DND-41 (cell line): Measurements from ENCODE around the gene THSD4.

ENCODE experiments used
- ATAC-seq: fragments of 200-7000 bp; cut with Tn5 transposase; 3 replicates; pipeline ENCODE4 v1.9.1; 2021; ENCODE audit warnings: low read depth; ENCODE audit not compliant: insufficient read depth
- DNase-seq: peaks from one replicate; pipeline ENCODE4 v3.0.0-alpha.2; 2020
- H2AFZ ChIP-seq: 2 replicates; pipeline ENCODE4 v1.6.0; 2012; ENCODE audit warnings: low read depth, low read length
- H3K27ac ChIP-seq: 2 replicates; pipeline ENCODE4 v1.5.1; 2012; ENCODE audit warnings: low read length, inconsistent platforms
- H3K27me3 ChIP-seq: fragments of 200-600 bp; sonication (generic); 2 replicates; pipeline ENCODE4 v1.6.0; 2012; ENCODE audit warnings: low read length, mild to moderate bottlenecking, inconsistent platforms; ENCODE audit not compliant: insufficient read depth, poor library complexity
- H3K36me3 ChIP-seq: 2 replicates; pipeline ENCODE4 v1.5.1; 2012; ENCODE audit warnings: low read length, inconsistent platforms; ENCODE audit not compliant: insufficient read depth
- H3K4me1 ChIP-seq: 2 replicates; pipeline ENCODE4 v1.5.1; 2012; ENCODE audit warnings: mild to moderate bottlenecking, low read length; ENCODE audit not compliant: insufficient read depth
- H3K4me2 ChIP-seq: 2 replicates; pipeline ENCODE4 v1.6.0; 2012; ENCODE audit warnings: mild to moderate bottlenecking, moderate library complexity, low read length, inconsistent platforms; ENCODE audit not compliant: insufficient read depth
- H3K4me3 ChIP-seq, 2 experiments: fragments of 200-600 bp in 1 of 2; shearing (Covaris generic) in 1 of 2; 2 replicates each; pipeline ENCODE4 v1.5.1; 2012 to 2016; ENCODE audit warnings: inconsistent platforms in 2 of 2, low read length in 2 of 2, mild to moderate bottlenecking in 2 of 2, low read depth in 1 of 2, moderate library complexity in 1 of 2
- H3K79me2 ChIP-seq: 2 replicates; pipeline ENCODE4 v1.6.0; 2012; ENCODE audit warnings: low read length, inconsistent platforms; ENCODE audit not compliant: insufficient read depth
- H3K9ac ChIP-seq: 2 replicates; pipeline ENCODE4 v1.6.0; 2012; ENCODE audit warnings: low read depth, mild to moderate bottlenecking, inconsistent platforms, low read length, moderate library complexity
- H3K9me3 ChIP-seq: 2 replicates; pipeline ENCODE4 v1.5.1; 2012; ENCODE audit warnings: low read length, moderate library complexity, mild to moderate bottlenecking, inconsistent platforms; ENCODE audit not compliant: insufficient read depth, severe bottlenecking
- H4K20me1 ChIP-seq: 2 replicates; pipeline ENCODE4 v1.6.0; 2012; ENCODE audit warnings: low read length; ENCODE audit not compliant: insufficient read depth
- EZH2 ChIP-seq: IDR thresholded peaks from 3 replicates; pipeline ENCODE4 v1.6.1; 2012; ENCODE audit warnings: borderline replicate concordance, low read depth, mild to moderate bottlenecking, moderate library complexity, low read length, inconsistent platforms; ENCODE audit not compliant: severe bottlenecking
- TF ChIP-seq, protein P1 (sequence below): IDR thresholded peaks from 2 replicates; pipeline ENCODE4 v1.5.1; 2012; ENCODE audit warnings: borderline replicate concordance, low read length, moderate library complexity, mild to moderate bottlenecking; ENCODE audit not compliant: poor library complexity, severe bottlenecking; ENCODE audit errors: extremely low read depth

Gene THSD4

DNA sequence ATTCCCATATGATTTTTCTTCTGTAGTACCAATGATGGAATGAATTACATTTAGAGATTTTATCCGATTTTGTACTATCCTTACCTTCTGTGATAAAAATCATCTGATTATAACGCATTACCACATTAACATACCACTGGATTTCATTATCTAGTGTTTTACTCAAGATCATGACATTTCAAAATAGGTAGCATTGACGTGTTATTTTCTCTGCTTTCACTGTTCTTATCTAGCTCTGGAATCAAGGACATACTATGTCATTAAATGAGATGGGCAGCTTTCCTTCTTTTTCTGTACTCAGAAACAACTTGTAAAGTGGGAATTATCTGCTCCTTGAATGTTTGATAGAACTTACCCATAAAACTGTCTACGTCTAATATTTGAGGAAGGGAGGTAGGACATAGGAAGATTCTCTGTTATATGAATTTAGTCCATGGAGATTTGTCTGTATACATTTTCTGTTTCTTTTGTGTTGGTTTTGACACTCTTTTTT lies 511.4 kb downstream of the THSD4 start:
- Histone ChIP-seq H4K20me1 (no peaks in the 10 kb centered on the region), H3K9ac (no peak overlapping the region), H2AFZ (no peak overlapping the region), H3K4me3 (no peak overlapping the region), H3K36me3 (no peaks in the 10 kb centered on the region), H3K27me3 (peaks cover 9% of the 10 kb centered on the region), H3K9me3 (no peaks in the 10 kb centered on the region), H3K4me2 (no peak overlapping the region), H3K4me1 (no peaks in the 10 kb centered on the region), H3K27ac (no peak overlapping the region), H3K79me2 (no peaks in the 10 kb centered on the region)
- TF ChIP-seq EZH2 = no peak
- TF ChIP-seq, protein P1, sequence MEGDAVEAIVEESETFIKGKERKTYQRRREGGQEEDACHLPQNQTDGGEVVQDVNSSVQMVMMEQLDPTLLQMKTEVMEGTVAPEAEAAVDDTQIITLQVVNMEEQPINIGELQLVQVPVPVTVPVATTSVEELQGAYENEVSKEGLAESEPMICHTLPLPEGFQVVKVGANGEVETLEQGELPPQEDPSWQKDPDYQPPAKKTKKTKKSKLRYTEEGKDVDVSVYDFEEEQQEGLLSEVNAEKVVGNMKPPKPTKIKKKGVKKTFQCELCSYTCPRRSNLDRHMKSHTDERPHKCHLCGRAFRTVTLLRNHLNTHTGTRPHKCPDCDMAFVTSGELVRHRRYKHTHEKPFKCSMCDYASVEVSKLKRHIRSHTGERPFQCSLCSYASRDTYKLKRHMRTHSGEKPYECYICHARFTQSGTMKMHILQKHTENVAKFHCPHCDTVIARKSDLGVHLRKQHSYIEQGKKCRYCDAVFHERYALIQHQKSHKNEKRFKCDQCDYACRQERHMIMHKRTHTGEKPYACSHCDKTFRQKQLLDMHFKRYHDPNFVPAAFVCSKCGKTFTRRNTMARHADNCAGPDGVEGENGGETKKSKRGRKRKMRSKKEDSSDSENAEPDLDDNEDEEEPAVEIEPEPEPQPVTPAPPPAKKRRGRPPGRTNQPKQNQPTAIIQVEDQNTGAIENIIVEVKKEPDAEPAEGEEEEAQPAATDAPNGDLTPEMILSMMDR = no peak
- ATAC-seq = no peak
- no peak for DNase-seq

- no peak overlapping the region for H3K9ac ChIP-seq
- no peaks in the 10 kb centered on the region for H4K20me1 ChIP-seq
- H3K4me1 ChIP-seq = no peaks in the 10 kb centered on the region
- no peak overlapping the region for H3K4me3 ChIP-seq
- TF ChIP-seq, protein P1 = no peak
- TF ChIP-seq EZH2 = no peak
- ATAC-seq = no peak
- H3K36me3 ChIP-seq = no peaks in the 10 kb centered on the region
- peaks cover 9% of the 10 kb centered on the region for H3K27me3 ChIP-seq
- no peak overlapping the region for H3K27ac ChIP-seq
- DNase-seq = no peak
- no peak overlapping the region for H2AFZ ChIP-seq
- H3K79me2 ChIP-seq = no peaks in the 10 kb centered on the region
- H3K9me3 ChIP-seq = no peaks in the 10 kb centered on the region
- H3K4me2 ChIP-seq = no peak overlapping the region
Observed at GRCh38 chr15:71627188-71627587, 511.9 kb downstream of the THSD4 start.

GRCh38 chr15:71627604-71628003 lies 512.3 kb downstream of the THSD4 start:
- Histone ChIP-seq H3K9me3 (no peaks in the 10 kb centered on the region), H3K9ac (no peak overlapping the region), H3K4me1 (no peaks in the 10 kb centered on the region), H4K20me1 (no peaks in the 10 kb centered on the region), H3K4me3 (no peak overlapping the region), H3K36me3 (no peaks in the 10 kb centered on the region), H3K4me2 (no peak overlapping the region), H3K27ac (no peak overlapping the region), H3K27me3 (peaks cover 8% of the 10 kb centered on the region), H3K79me2 (no peaks in the 10 kb centered on the region), H2AFZ (no peak overlapping the region)
- ATAC-seq (no peak), DNase-seq (no peak)
- no peak for TF ChIP-seq EZH2
- TF ChIP-seq, protein P1 = no peak
